Nephron (organoid): ENCODE data around the gene SH3YL1.
A peak's percentile ranks its signal among the peaks of the same experiment; 100 is the strongest.

Experiments
- H3K27ac Mint-ChIP-seq, 3 experiments: 2 replicates each; pipeline ENCODE4 v1.8.0; 2020; ENCODE audit warnings: mixed read lengths in 3 of 3, mild to moderate bottlenecking in 2 of 3, moderate library complexity in 1 of 3
- H3K27me3 Mint-ChIP-seq: 2 replicates; pipeline ENCODE4 v1.8.0; 2021; ENCODE audit warnings: low read depth, mild to moderate bottlenecking, moderate library complexity, mixed read lengths
- H3K36me3 Mint-ChIP-seq: 2 replicates; pipeline ENCODE4 v1.8.0; 2020; ENCODE audit warnings: low read depth, mixed read lengths
- H3K4me1 Mint-ChIP-seq: 2 replicates; pipeline ENCODE4 v1.8.0; 2020; ENCODE audit warnings: mixed read lengths
- H3K4me3 Mint-ChIP-seq, 3 experiments: 2 replicates each; pipeline ENCODE4 v1.8.0; 2020; ENCODE audit warnings: mild to moderate bottlenecking in 3 of 3, mixed read lengths in 3 of 3, moderate library complexity in 2 of 3
- H3K9me3 Mint-ChIP-seq: 2 replicates; pipeline ENCODE4 v1.8.0; 2020; ENCODE audit warnings: mixed read lengths
- TF ChIP-seq, protein P1 (sequence below), 3 experiments: fragments of 200-600 bp; sonication (generic); IDR thresholded peaks; one replicate each; pipeline ENCODE4 v1.5.0; 2021; ENCODE audit warnings: antibody characterized with exemption in 3 of 3; ENCODE audit not compliant: unreplicated experiment in 3 of 3

SH3YL1 gene

DNA sequence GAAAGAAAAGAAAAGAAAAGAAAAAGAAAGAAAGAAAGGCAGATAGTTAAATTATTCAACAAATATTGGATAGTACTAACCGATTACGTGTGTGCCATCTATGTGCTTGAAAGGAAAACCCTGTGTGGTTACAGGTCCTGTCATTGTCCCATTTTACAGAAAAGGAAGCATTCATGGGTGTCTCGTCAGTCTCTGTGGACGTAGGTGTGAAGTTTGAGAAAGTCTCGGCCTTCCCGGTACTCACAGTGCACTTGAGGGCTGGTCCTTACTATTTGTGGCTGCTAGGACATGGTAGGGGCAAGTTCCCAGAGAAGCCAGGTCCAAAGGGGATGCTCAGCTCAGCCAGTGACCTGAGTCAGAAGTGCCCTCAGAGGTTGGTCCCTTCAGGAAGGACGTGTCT, 19.3 kb downstream of the SH3YL1 start:
- H3K27me3 Mint-ChIP-seq = no peaks in the 10 kb centered on the region
- TF ChIP-seq, protein P1, sequence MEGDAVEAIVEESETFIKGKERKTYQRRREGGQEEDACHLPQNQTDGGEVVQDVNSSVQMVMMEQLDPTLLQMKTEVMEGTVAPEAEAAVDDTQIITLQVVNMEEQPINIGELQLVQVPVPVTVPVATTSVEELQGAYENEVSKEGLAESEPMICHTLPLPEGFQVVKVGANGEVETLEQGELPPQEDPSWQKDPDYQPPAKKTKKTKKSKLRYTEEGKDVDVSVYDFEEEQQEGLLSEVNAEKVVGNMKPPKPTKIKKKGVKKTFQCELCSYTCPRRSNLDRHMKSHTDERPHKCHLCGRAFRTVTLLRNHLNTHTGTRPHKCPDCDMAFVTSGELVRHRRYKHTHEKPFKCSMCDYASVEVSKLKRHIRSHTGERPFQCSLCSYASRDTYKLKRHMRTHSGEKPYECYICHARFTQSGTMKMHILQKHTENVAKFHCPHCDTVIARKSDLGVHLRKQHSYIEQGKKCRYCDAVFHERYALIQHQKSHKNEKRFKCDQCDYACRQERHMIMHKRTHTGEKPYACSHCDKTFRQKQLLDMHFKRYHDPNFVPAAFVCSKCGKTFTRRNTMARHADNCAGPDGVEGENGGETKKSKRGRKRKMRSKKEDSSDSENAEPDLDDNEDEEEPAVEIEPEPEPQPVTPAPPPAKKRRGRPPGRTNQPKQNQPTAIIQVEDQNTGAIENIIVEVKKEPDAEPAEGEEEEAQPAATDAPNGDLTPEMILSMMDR (IDR thresholded peaks at IDR 0.05; ENCODE audit: unreplicated experiment in 3 of 3) = no peak
- no peak overlapping the region for H3K4me3 Mint-ChIP-seq
- H3K4me1 Mint-ChIP-seq = peaks cover 9% of the 10 kb centered on the region
- peaks cover 72% of the 10 kb centered on the region for H3K36me3 Mint-ChIP-seq
- no peak overlapping the region for H3K27ac Mint-ChIP-seq
- peaks cover 21% of the 10 kb centered on the region for H3K9me3 Mint-ChIP-seq

DNA sequence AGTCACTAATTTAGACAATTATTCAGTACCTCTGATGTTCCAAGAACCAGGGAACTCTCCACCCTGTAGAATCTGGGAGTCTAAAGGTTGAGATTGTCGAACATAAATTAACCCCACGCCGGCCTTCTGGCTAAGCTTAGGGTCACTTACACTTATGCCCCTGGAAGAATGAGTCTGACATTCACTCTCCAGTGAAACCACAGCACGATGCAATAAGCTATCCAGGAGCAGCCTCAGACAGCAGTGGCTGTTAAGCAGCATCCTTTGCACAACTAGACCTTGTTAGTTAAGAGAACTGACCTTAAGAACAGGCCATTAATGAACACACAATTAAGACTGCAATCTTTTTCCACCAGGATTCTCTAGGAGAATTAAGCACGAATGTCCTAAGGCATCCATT, 25.0 kb downstream of the SH3YL1 start:
- peaks cover 21% of the 10 kb centered on the region for H3K9me3 Mint-ChIP-seq
- peaks cover 49% of the 10 kb centered on the region for H3K36me3 Mint-ChIP-seq
- no peaks in the 10 kb centered on the region for H3K27me3 Mint-ChIP-seq
- H3K27ac Mint-ChIP-seq = peak overlapping the region; percentile 84 to 92 (median 88)
- H3K4me3 Mint-ChIP-seq = no peak overlapping the region
- TF ChIP-seq, protein P1 (IDR thresholded peaks at IDR 0.05; ENCODE audit: unreplicated experiment in 3 of 3) = no peak
- peaks cover 21% of the 10 kb centered on the region for H3K4me1 Mint-ChIP-seq

DNA sequence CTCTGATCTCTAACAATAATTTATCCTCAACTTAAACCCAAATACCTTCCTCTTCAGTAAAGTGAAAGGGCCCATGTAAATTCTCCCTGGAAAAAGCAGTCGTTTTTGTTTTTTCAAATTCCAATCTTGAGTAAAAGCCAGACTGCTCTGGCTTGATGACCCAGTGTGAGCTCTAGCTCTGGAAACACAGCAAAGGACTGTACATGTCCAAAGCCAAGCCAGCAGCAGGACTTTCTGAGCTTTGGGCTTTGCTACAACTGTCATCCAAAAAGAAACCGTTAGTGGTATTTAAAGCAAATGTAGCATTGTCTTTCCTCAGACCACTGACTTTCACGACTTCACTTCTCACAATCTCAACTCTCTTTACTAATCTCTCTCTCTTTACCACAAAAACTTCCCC, 25.4 kb downstream of the SH3YL1 start:
- Mint-ChIP-seq H3K4me1 (peaks cover 25% of the 10 kb centered on the region), H3K27me3 (no peaks in the 10 kb centered on the region), H3K4me3 (peak overlapping the region in 1 of 3 experiments; percentile 2), H3K27ac (peak overlapping the region; percentile 84 to 92 (median 88)), H3K36me3 (peaks cover 45% of the 10 kb centered on the region), H3K9me3 (peaks cover 17% of the 10 kb centered on the region)
- TF ChIP-seq, protein P1 (IDR thresholded peaks at IDR 0.05; ENCODE audit: unreplicated experiment in 3 of 3) = no peak

DNA sequence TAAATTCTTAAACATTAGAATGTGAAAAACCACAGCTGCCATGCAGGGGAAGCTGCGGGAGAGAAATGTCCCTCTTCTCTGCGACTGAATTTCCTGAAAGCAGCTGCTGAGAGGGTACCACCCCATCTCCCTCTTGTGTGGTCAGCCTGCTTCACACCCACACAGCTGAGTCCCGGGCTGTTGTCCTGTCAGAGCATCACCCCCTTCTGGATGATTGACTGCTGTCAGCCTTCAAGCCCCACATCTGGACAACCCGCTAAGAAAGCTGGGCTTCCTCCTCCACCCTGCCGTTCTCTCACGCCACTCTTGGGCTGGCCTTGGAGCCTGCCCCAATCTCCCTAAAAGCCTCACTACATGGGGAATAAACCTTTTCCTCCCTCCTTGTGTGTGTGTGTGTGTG, 26.0 kb downstream of the SH3YL1 start:
- TF ChIP-seq, protein P1 (IDR thresholded peaks at IDR 0.05; ENCODE audit: unreplicated experiment in 3 of 3) = no peak
- Mint-ChIP-seq H3K9me3 (peaks cover 12% of the 10 kb centered on the region), H3K4me3 (peak overlapping the region in 1 of 3 experiments; percentile 2), H3K27ac (peak overlapping the region; percentile 84 to 92 (median 88)), H3K4me1 (peaks cover 31% of the 10 kb centered on the region), H3K36me3 (peaks cover 43% of the 10 kb centered on the region), H3K27me3 (no peaks in the 10 kb centered on the region)

DNA sequence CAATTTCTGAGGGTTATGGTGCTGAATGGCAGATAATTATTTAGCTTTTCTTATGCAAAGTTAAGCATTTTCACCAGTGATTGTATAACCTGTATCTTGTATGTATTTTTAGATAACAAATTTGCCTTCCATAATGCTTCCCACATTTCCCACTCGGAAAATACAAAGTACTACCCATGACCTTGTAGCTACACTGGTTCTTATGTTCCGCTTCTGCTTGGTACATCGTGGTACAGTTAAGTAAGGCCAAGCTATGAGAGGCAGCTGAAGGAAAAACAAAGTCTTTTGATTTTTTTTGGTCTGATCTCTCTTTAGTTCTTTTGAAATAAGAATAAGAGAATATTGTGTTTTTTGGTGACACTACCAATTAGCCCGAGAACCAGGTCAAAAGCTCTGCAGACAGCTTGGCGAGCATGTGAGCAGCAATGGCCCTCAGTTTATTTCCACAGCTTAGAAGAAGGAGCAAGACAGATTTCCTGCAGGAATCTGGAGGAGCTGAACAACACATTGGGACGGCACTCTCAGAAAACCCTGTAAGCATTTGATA, 26.8 kb downstream of the SH3YL1 start:
- Mint-ChIP-seq H3K4me1 (peaks cover 31% of the 10 kb centered on the region), H3K9me3 (peaks cover 8% of the 10 kb centered on the region), H3K4me3 (no peak overlapping the region), H3K36me3 (peaks cover 38% of the 10 kb centered on the region), H3K27ac (peak overlapping the region; percentile 42 to 80 (median 72)), H3K27me3 (no peaks in the 10 kb centered on the region)
- TF ChIP-seq, protein P1 (IDR thresholded peaks at IDR 0.05; ENCODE audit: unreplicated experiment in 3 of 3) = no peak

DNA sequence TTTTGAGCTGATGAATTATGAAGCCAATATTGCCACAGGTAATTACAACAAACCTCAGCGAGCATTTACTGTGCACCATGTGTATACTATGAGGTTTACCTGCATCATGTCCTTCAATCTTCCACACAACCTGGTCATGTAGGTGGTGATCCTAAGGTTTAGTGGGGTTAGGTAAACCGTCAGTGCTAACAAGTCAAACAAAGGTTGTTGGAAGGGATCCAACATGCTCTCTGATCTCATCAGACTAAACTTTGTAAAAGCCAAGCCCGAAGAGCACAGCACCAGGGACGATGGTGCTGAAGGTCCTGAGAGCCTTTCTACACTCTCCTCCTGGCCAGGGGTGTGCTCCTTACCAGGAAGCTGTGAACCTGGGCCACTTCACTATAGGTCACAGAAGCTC, 29.4 kb downstream of the SH3YL1 start:
- Mint-ChIP-seq H3K36me3 (peaks cover 27% of the 10 kb centered on the region), H3K9me3 (no peaks in the 10 kb centered on the region), H3K27me3 (no peaks in the 10 kb centered on the region), H3K27ac (peak overlapping the region in 2 of 3 experiments; percentile 56 to 74), H3K4me3 (no peak overlapping the region), H3K4me1 (peaks cover 31% of the 10 kb centered on the region)
- TF ChIP-seq, protein P1 (IDR thresholded peaks at IDR 0.05; ENCODE audit: unreplicated experiment in 3 of 3) = no peak
